ENCODE data around the gene MCF2L.
"Not testable (repeated sequence)": the region's sequence is repeated elsewhere in the genome, so short reads cannot be mapped to it uniquely, and the experiment has no call there.

Gene MCF2L

DNA sequence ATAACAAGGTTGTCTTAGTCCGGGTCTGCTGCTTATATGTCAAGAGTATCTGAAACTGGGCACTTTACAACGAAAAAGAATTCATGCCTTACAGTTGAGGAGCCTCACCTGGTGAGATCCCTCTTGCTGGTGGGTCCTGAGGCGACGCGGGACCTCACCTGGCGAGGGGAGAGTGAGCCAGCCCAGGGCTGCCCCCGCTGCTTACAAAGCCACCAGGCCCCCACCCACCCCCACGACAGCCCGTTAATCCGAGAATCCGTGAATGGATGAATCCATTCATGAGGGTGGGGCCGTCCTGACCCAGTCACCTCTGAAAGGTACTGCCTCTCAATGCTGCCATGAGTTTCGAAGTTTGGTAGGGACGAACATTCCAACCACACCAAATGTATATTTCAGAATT lies 82.6 kb downstream of the MCF2L start:
- no peak for DNase-seq

DNA sequence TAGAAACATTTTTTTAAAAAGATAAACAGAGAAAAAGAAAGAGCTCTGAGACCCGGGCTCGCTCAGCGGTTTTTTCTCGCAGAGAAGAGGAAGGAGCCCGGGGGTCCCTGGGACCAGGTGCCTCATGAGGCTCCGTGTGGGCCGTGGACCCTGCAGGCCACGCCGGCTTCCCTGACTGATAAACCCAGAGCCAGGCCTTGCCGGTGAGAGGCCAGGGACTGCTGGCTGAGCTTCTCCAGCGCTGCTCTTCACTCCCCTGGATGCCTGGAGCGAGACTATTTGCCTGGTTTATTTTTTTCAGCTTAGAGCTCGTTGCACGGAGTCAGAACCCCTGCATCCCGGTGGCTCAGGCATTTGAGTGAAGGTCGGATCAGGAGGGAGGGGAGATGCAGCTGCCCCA lies 83.2 kb downstream of the MCF2L start:
- DNase-seq, result no peak

DNA sequence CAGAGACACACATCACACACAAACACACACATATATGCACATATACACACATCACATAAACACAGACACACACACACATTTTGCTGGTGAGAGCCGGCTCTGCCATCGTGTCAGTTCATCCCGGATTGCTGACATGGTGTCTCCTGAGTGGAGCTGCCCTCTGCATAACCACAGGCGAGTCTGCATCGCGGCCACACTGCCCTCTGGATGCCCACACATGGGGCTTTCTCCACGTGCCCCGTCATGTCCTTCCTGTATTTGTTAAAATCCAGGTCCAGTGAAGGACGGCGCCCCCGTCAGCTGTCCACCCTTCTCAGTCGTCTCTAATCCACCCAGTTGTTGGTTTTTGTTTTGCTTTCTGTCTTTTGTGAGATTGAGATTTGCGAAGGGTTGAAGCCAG lies 84.0 kb downstream of the MCF2L start:
- no peak for DNase-seq

DNA sequence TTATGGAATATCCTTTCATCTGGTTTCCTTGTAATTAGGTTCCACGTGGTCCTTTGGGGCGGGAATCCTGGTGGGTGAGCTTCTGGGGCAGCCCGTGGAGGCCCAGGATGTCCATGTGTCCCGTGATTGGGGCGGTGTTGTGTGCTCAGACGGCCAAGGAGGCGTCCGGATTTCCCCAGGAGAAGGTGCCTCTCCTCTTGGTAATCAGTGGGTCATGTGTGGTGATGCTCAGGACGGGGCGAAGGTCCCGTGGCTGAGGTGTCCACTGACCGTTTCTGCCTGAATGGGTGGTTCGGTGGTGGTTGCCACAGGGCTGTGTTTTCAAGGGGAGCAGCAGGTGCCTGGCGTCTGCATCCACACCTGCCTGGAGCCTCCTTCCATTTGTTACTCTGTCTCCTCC lies 84.4 kb downstream of the MCF2L start:
- DNase-seq, result no peak

DNA sequence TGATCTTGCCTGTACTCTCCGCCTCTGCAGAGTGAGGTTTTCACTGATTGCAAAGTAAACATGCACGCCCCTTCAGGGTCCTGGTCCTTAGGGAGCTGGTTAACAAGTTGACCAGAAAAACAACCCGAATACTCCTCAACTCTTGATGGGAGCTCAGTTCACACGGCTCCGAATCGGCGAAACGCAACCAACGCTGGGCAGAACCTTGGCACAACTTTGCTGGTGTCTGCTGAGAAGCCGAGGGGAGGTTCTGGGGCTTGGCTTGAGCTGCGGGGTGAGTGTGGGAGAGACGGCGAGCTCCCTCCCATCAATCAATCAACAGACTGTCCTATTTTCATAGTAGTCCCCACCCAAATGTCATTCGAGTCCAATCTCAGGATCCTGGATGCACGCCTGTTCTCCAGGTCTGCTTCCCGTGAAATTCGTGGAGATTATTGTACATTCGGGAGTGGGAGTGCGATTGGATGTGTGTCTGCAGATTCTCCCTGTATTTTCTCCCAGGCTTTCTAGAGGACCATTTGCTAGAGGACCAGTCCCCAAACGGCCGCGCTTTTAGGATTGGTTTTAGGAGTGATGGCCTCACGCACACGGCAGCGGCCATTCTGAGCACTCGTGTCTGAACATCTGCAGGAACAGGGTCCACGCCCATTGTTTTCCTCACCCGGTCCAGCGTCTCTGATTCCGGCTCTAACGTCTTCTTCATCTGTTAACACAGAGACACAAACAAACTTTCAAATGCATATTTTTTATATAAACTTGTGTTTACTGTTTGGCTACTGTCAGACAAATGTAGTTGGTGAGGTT lies 85.0 kb downstream of the MCF2L start:
- no peak for DNase-seq

DNA sequence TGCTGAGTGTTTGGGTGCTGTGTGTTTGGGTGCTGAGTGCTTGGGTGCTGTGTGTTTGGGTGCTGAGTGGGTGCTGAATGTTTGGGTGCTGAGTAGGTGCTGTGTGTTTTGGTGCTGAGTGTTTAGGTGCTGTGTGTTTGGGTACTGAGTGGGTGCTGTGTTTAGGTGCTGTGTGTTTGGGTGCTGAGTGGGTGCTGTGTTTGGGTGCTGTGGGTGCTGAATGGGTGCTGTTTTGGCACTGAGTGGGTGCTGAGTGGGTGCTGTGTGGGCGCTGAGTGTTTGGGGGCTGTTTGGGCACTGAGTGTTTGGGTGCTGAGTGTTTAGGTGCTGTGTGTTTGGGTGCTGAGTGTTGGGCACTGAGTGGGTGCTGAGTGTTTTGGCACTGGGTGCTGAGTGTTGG lies 88.1 kb downstream of the MCF2L start:
- DNase-seq, result no peak

DNA sequence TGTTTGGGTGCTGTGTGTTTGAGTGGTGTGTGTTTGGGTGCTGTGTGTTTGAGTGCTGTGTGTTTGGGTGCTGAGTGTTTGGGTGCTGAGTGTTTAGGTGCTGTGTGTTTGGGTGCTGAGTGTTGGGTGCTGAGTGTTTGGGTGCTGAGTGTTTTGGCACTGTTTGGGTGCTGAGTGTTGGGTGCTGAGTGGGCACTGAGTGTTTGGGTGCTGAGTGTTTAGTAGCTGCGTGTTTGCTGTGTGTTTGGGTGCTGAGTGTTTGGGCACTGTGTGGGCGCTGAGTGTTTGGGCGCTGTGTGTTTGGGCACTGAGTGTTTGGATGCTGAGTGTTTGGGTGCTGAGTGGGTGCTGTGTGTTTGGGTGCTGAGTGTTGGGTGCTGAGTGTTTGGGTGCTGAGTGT lies 88.5 kb downstream of the MCF2L start:
- not testable (repeated sequence) for DNase-seq

DNA sequence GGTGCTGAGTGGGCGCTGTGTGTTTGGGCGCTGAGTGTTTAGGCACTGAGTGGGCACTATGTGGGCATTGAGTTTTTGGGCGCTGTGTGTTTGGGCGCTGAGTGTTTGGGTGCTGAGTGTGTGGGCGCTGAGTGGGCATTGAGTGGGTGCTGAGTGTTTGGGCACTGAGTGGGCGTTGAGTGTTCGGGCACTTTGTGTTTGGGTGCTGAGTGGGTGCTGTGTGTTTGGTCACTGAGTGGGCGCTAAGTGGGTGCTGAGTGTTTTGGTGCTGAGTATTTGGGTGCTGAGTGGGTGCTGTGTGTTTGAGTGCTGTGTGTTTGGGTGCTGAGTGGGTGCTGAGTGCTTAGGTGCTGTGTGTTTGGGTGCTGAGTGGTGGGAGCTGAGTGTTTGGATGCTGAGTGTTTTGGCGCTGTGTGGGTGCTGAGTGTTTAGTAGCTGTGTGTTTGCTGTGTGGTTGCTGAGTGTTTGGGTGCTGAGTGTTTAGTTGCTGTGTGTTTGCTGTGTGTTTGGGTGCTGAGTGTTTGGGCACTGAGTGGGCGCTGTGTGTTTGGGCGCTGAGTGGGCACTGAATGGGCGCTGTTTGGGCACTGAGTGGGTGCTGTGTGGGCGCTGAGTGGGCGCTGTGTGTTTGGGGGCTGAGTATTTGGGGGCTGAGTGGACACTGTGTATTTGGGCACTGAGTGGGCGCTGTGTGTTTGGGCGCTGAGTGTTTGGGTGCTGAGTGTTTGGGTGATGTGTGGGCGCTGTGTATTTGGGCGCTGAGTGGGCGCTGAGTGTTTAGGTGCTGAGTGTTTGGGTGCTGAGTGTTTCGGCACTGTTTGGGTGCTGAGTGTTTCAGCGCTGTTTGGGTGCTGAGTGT lies 89.3 kb downstream of the MCF2L start:
- no peak for DNase-seq

DNA sequence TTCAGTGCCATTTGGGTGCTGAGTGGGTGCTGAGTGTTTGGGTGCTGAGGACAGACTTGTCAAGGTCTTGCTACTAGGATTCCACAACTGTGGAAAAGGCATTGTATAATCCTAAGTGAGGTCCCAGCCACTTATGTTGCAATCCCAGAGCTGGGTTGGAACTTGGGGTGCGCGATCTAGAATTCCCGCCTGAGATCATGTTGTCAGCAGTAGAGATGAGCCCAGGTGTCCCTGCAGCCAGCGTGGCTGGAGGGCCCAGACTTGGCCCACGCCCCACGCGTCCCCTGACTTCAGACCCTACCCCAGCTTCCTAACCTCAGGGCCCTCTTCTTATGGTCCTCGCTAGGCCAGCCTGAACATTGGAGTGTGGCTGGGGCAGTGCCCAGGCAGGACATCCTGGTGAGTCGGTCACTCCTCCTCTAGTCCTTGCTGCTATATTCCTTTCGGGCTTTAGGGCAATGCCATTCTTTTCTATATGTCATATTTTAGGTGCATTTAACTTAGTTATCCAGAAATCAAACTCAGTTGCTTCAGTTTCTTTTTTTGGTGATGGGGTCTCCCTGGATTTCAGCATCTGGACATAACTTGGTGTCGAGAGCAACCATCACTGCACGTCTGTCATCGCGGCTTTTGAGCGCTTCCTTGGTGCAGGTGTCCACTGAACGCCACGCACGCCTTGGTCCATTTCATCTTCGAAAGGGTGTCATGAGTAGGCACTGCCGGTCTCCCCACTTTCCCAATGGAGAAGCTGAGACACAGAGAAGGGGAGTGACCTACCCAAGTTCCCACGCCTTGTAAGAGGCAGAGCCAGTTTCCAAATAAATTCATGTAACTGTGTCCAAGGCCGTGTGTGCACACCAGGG lies 90.2 kb downstream of the MCF2L start:
- no peak for DNase-seq

DNA sequence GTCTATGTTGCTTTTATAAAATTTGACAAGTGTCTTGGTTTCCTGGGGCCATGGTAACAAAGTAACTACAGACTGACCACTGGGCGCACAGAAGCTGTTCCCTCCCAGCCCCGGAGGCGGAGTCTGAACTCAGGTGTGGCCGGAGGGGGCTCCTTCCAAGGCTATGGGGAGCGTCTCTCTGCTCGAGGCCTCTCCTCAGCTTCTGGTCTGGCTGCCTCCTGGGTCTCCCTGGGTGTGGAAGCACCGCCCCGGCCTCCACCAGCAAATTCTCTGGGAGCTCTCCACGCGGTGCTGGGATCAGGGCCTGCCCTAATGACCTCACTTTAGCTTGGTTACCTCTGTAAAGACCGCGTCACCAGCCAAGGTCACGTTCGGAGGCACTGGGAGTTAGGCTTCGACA lies 90.9 kb downstream of the MCF2L start:
- DNase-seq, result no peak

DNA sequence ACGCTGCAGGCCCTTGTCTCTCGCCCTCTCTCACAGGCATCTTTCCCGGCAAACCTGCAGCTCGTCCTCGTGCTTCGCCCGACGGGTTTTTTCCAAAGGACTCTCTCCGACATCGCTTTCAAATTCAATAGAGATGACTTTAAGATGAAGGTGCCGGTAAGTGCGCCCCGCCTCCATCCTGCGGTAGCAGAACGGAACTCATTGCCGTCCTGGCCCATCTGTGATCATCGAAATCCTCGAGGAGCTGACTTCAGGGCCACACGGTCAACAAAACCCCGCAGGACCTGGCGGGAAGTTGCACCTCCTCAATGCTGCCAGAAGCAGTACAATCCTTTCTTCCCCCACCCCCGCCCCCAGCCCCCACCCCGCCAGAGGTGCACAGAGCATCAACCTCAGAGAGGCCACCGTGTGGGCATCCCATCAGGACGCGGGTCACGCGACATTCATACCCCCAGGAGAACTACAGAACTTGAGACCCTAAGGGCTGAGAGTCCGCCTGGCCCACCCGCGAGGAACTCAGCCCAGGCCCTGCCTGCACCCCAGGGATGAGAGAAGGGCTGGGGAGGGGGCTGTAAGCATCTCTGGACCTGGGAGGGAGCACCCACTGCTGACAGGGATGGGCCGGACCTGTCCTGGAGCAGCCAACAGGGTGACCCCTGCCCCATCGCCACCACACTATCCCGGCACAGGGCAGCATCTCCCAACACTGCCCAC lies 91.7 kb downstream of the MCF2L start:
- no peak for DNase-seq

DNA sequence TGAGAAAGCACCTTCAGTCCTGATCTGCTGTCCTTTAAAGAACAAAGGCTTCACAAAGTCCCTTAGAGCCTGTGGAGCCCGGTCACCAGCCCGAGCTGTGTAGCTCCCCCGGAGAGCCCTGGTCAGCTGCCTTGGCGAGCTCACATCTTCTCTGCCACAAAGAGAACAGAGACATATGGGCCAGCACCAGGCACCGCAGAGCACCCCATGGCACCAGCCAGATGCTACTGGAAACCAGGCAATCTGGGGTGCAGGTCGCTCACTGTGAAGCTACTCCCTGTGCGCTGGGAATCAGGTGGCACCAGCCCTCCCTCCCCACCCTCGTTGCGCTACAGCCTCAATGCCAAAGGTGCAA lies 92.2 kb downstream of the MCF2L start:
- no peak for DNase-seq

DNA sequence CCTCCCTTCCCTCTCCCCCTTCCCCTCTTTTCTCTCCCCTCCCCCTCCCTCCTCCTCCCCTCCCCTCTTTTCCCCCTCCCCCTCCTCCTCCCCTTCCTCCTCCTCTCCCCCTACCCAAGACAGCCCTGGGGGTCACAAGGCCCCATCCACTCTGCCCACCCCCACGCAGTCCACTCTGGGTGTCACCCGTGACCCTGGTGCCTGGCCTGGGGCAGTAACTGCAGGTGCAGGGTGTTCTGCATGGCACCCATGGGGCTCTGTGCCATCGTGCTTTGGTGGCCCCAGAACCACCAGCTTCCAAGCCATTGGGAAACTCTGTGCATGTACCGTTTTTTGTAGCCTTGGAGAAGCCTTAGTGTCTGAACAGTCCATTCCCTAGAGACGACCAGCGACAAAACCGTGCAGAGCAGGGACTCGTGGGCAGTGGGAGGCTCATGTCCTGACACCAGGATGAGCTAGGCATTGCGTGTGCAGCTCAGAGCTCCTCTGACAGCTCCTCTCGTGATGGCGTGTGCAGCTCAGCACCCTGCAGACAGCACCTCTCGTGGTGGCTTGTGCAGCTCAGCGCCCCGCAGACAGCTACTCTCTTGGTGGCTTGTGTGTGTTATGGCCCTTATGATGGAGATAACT lies 92.9 kb downstream of the MCF2L start:
- DNase-seq, result no peak

DNA sequence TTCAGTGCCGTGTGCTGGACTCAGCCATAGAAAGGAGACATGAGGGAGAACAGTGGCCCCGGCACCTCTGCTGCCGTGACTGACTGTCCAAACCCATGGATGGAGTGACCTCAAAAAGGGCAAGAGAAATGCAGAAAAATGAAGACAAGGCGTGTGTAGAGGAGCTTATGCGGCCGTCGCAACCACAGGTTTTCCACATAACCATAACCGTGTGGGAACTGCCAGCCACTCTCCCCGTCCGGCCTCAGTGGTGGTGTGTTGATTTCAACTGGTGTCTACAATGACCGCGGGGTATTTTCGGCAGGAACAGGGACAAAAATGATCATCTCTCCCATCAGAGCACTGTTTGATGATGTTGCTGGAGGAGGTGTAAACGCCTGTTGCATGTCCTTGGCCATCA lies 93.7 kb downstream of the MCF2L start:
- DNase-seq, result no peak

DNA sequence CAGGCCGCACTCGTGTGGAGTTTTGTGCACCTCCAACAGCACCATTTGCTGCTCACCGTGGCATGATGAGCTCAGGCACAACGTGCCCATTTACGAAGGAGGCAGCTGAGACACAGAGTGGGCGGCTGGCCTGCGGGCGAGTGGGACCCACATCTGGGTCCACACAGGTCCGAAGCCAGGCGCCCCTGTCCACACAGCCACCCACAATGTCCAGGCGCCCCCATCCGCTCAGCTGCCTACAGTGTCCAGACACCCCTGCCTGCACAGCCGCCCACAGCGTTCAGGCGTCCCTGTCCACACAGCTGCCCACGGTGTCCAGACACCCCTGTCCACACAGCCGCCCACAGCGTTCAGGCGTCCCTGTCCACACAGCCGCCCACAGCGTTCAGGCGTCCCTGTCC lies 94.1 kb downstream of the MCF2L start:
- no peak for DNase-seq

DNA sequence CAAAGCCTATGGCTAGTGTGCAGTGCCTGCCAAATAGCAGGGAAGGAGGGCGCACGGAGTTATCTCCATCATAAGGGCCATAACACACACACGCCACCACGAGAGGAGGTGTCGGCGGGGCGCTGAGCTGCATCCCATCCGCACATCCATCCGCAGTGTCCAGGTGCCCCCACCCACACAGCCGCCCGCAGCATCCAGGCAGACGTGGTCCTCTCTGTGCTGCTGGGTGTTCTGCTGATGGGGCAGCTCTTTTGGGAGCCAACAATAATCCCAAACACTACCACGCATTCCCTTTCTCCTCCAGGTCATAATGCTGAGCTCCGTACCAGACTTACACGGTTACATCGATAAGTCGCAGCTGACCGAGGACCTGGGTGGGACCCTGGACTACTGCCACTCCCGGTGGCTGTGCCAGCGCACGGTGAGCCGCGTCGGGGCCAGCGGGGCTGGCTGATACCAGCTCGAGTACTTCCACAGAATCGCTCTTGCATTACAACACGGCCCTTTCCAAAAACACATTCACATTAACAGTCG lies 95.1 kb downstream of the MCF2L start:
- no peak for DNase-seq

DNA sequence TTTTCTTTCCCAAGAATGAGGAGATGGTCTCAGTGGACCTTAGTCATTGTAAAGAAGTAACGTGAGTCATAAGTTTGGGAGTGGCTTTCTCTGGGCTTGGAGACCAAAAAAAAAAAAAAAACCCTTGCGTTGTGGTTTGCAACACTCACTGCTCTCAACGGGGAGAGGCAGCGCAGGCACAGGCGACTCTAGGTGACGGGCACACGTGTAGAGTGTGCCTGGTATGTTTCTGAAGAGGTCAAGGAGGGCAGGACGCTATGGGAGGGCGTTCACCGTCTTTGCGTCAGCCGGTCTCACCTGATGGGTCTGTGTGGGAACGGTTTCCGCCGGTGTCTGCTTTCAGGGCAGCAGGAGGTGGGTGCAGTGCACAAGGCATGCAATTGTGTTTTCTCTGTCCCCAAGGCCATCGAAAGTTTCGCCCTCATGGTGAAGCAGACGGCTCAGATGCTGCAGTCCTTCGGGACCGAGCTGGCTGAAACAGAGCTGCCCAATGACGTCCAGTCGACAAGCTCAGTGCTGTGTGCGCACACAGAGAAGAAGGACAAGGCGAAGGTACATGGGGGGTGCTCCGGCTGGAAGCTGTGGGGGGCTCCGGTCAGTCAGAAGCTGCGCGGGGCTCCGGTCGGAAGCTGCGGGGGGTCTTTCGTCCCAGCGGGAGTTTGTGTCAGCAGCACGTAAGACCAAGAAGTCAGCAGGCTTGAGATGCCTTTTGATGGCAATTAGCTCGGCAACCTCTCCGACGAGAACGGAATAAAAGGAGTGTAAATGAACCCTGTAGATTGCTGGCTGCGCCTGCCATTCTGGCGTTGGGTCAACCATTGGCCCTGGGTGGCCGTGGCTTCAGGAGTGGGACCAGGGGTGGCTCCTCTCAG lies 95.8 kb downstream of the MCF2L start:
- DNase-seq, result no peak

DNA sequence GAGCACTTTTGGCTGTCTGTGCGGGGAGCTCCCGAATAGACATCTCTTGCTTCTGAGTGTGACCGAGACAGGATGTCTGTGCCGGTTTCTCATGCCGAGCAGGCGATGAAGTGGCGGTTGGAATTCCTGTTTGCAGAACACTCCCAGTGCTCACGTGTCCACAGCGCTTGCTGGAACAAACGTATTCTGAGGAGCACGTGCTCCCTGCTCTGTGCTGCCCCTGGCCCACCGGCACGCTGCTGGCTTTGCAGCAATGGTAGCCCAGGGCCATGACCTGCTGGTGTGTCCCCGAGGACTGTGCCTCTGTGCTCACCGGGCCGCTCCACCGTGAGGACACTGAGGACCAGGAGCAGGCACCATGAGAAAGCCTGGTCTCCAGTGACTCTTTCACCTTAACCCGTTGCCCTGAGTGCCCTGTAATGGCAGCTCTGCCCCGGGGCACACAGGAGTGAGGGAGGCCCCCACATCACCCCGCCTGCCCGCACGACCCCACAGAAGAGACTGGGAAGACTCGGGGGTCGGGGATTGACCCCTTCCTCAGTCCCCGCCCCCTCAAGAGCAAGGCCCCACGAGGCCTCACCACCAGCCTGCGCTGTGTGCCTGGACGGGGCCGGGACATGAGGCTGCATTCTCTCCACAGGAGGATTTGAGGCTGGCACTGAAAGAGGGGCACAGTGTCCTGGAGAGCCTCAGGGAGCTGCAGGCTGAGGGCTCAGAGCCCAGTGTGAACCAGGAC lies 96.6 kb downstream of the MCF2L start:
- DNase-seq, result no peak

DNA sequence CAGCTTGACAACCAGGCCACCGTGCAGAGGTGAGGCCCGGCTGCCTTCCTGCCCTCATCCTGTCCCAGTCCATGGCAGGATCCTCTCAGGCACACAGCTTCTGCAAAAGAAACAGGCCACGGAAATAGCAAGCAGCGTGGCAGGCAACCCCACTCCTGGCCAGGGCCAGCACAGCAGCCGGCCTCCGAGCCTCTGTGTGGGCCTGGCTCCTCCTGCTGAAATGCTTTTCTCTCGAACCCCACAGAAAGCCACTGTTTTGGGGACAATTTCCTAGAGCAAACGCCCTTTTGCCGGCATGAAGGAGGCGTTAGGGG lies 97.1 kb downstream of the MCF2L start:
- no peak for DNase-seq

DNA sequence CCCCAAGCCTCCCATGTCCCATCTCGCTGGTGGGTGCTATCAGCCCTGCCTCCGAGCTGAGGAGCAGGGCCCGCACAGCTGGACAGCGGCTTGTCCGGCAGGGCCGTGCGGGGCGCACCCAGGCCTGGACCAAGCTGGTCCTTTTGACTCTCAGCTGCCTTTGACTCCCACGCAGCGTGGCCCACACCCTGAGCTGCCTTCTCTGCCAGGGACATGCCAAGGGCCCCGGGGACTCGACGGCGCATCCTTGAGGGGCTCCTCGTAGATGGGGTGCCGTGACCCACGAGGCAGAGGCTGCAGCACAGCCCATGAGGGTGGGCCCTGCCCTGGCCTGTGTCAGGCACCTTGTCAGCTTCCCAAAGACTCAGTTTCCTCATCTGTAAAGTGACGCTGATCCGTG lies 97.7 kb downstream of the MCF2L start:
- no peak for DNase-seq

Data from activated effector memory CD4-positive, alpha-beta T cell treated with anti-CD3 and anti-CD28 coated beads, Interleukin-2, amount 50 U/mL, for 16 hours (primary cell).